Caco-2 (cell line): ENCODE data around the gene FIBIN. TPM values are rescaled to one million over a fixed set of nuclear protein-coding genes. Genes with fewer than 3 reads are reported as not detected.
A peak's percentile ranks its signal among the peaks of the same experiment; 100 is the strongest.
"Not testable (repeated sequence)": the region's sequence is repeated elsewhere in the genome, so short reads cannot be mapped to it uniquely, and the experiment has no call there.

Experiments
- BruUV-seq: library from RNA; stranded (reverse); fragments of 400-500 nt; replicated peaks from 2 replicates; lab custom pipeline; 2021; lab: Mats Ljungman, UMichigan
- CTCF ChIA-PET: fragments of 300-600 bp; sonication (Branson Sonifier 250); formaldehyde crosslinking; loops from one replicate; lab custom pipeline; 2022; ENCODE audit warnings: antibody characterized with exemption; lab: Charles Lee
- POLR2A ChIA-PET: fragments of 300-600 bp; sonication (Branson Sonifier 250); formaldehyde crosslinking; loops from one replicate; lab custom pipeline; 2022; ENCODE audit warnings: antibody characterized with exemption; lab: Charles Lee
- DNase-seq, 2 experiments: peaks; one replicate each; pipeline versions ENCODE4 v3.0.0 to v3.0.0-alpha.2; 2020 to 2022
- H3K27me3 ChIP-seq: replicated peaks from 2 replicates; pipeline ENCODE4 v1.6.0; 2011; ENCODE audit warnings: low read length; ENCODE audit not compliant: control insufficient read depth, insufficient read depth
- H3K36me3 ChIP-seq: 2 replicates; pipeline ENCODE4 v1.5.1; 2011; ENCODE audit warnings: low read length; ENCODE audit not compliant: control insufficient read depth, insufficient read depth
- H3K4me1 ChIP-seq: fragments of 250-450 bp; sonication (Bioruptor Pico); 2 replicates; pipeline ENCODE4 v1.5.1; 2020; ENCODE audit warnings: mild to moderate bottlenecking
- H3K4me3 ChIP-seq: 2 replicates; pipeline ENCODE4 v1.5.1; 2011; ENCODE audit warnings: low read depth, mild to moderate bottlenecking, control low read depth, low read length
- H3K9me3 ChIP-seq: fragments of 250-450 bp; sonication (Bioruptor Pico); 2 replicates; pipeline ENCODE4 v1.5.1; 2020; ENCODE audit warnings: mild to moderate bottlenecking, moderate library complexity
- H3K27ac Mint-ChIP-seq: one replicate; pipeline ENCODE4 v1.8.0; 2022; ENCODE audit warnings: mixed read lengths; ENCODE audit not compliant: unreplicated experiment
- H3K27me3 Mint-ChIP-seq: one replicate; pipeline ENCODE4 v1.8.0; 2022; ENCODE audit warnings: mixed read lengths; ENCODE audit not compliant: insufficient read depth, unreplicated experiment
- H3K36me3 Mint-ChIP-seq: one replicate; pipeline ENCODE4 v1.8.0; 2022; ENCODE audit warnings: mild to moderate bottlenecking, mixed read lengths; ENCODE audit not compliant: insufficient read depth, unreplicated experiment
- H3K4me1 Mint-ChIP-seq: one replicate; pipeline ENCODE4 v1.8.0; 2022; ENCODE audit warnings: low read depth, mixed read lengths; ENCODE audit not compliant: unreplicated experiment
- H3K4me3 Mint-ChIP-seq: one replicate; pipeline ENCODE4 v1.8.0; 2022; ENCODE audit warnings: mild to moderate bottlenecking, moderate library complexity, mixed read lengths; ENCODE audit not compliant: unreplicated experiment
- H3K9me3 Mint-ChIP-seq: one replicate; pipeline ENCODE4 v1.8.0; 2022; ENCODE audit warnings: mixed read lengths; ENCODE audit not compliant: unreplicated experiment
- intact Hi-C: fragments of 100-400 bp; cut with micrococcal nuclease; formaldehyde crosslinking; loops from one replicate; pipeline ENCODE4 v1.10.0; 2022; ENCODE audit not compliant: unreplicated experiment
- total RNA-seq: library from RNA; stranded (reverse); gene quantifications from 2 replicates; pipeline ENCODE4 v1.2.3, GENCODE V29; 2022
- TF ChIP-seq, protein P1 (sequence below), 2 experiments: fragments of 200-600 bp in 1 of 2; IDR thresholded peaks; 1 replicate in 1 of 2; 2 replicates in 1 of 2; pipeline versions ENCODE4 v1.5.1 to v1.8.0; 2011 to 2022; ENCODE audit warnings: antibody characterized with exemption in 1 of 2, control low read depth in 1 of 2, inconsistent platforms in 1 of 2, low read depth in 1 of 2, low read length in 1 of 2, mild to moderate bottlenecking in 1 of 2, moderate library complexity in 1 of 2; ENCODE audit not compliant: insufficient read depth in 1 of 2, severe bottlenecking in 1 of 2, unreplicated experiment in 1 of 2

FIBIN gene
- total RNA-seq, 1 experiment from 2014 or later = 0.16 TPM

DNA sequence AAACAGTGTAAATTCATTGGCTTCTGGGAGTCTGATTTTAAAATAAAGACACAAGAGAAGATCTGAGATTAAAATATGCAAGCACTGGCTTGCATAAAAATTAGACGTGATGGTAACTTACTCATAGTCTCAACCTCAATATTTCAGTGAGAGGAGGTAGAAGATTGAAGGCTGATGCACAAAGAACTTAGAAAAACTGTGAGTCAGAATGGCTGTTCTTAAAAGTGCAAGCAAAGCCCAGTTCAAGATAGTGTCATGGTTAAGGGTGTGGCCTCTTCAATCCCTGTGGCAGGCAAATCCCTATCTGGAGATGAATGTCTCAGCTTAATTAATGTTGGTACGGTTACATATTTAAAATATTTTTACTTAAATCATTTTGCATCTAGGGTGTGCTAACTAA is 33.6 kb upstream of the FIBIN start:
- Mint-ChIP-seq H3K9me3 (no peaks in the 10 kb centered on the region), H3K36me3 (no peaks in the 10 kb centered on the region), H3K4me3 (no peak overlapping the region), H3K27me3 (no peaks in the 10 kb centered on the region), H3K27ac (no peak overlapping the region), H3K4me1 (no peaks in the 10 kb centered on the region)
- no peak for DNase-seq
- TF ChIP-seq, protein P1, sequence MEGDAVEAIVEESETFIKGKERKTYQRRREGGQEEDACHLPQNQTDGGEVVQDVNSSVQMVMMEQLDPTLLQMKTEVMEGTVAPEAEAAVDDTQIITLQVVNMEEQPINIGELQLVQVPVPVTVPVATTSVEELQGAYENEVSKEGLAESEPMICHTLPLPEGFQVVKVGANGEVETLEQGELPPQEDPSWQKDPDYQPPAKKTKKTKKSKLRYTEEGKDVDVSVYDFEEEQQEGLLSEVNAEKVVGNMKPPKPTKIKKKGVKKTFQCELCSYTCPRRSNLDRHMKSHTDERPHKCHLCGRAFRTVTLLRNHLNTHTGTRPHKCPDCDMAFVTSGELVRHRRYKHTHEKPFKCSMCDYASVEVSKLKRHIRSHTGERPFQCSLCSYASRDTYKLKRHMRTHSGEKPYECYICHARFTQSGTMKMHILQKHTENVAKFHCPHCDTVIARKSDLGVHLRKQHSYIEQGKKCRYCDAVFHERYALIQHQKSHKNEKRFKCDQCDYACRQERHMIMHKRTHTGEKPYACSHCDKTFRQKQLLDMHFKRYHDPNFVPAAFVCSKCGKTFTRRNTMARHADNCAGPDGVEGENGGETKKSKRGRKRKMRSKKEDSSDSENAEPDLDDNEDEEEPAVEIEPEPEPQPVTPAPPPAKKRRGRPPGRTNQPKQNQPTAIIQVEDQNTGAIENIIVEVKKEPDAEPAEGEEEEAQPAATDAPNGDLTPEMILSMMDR (IDR thresholded peaks at IDR 0.05; ENCODE audit: insufficient read depth in 1 of 2, low read depth in 1 of 2, low read length in 1 of 2, severe bottlenecking in 1 of 2, unreplicated experiment in 1 of 2) = no peak
- intact Hi-C loops = no loop called here
- Histone ChIP-seq H3K9me3 (no peaks in the 10 kb centered on the region), H3K4me3 (no peak overlapping the region), H3K4me1 (no peaks in the 10 kb centered on the region), H3K27me3 (no peaks in the 10 kb centered on the region), H3K36me3 (no peaks in the 10 kb centered on the region)
- CTCF ChIA-PET = no interaction called here
- POLR2A ChIA-PET = no interaction called here
- BruUV-seq = no TSS peak

DNA sequence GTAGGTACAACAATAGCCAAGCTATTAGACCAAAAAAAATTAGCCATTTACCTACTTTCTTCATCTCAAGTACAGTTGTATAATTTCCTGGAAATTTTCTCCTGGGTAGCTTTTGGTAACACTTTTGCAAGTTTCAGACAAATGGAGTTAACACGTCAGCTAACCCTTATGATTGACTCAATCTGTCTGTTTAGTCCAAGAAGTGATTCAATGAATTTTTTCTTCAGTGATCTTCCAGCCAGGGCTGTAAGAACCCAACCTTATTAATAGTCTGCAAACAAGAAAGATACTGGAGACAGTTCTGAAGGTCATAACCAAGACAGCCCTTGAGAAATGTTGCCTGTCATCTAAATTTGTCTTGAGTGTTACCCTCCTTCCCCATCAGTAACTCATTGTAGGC is 30.1 kb upstream of the FIBIN start:
- ChIA-PET POLR2A (no interaction called here), CTCF (no interaction called here)
- TF ChIP-seq, protein P1 (IDR thresholded peaks at IDR 0.05; ENCODE audit: insufficient read depth in 1 of 2, low read depth in 1 of 2, low read length in 1 of 2, severe bottlenecking in 1 of 2, unreplicated experiment in 1 of 2) = no peak
- no peaks in the 10 kb centered on the region for H3K4me1 ChIP-seq
- H3K27ac Mint-ChIP-seq = no peak overlapping the region
- no TSS peak for BruUV-seq
- H3K9me3 Mint-ChIP-seq = no peaks in the 10 kb centered on the region
- intact Hi-C loops = no loop called here
- no peak overlapping the region for H3K4me3 ChIP-seq
- H3K36me3 ChIP-seq = no peaks in the 10 kb centered on the region
- H3K9me3 ChIP-seq = no peaks in the 10 kb centered on the region
- H3K4me1 Mint-ChIP-seq = no peaks in the 10 kb centered on the region
- DNase-seq = no peak
- no peaks in the 10 kb centered on the region for H3K27me3 ChIP-seq
- no peaks in the 10 kb centered on the region for H3K27me3 Mint-ChIP-seq
- no peaks in the 10 kb centered on the region for H3K36me3 Mint-ChIP-seq
- peak overlapping the region; percentile 88 for H3K4me3 Mint-ChIP-seq

DNA sequence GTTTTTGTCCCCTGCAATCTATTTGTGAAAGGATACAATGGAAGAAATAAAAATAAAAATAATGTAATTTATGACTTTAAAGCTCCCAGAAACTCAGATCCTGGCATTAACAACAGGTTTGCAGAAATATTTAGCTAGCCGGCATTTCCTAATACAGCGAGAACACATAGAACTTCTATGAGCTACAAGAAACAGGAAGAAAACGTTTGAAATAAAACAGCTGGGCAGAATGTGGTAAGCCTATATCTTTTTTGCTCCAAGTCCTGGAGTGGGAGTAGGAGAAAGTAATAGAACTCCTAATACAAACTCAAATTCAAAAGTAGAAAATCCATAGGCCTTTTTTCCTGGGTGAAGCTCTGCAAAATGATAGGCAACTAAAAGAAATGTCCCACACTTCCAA is 29.6 kb upstream of the FIBIN start:
- H3K9me3 ChIP-seq = no peaks in the 10 kb centered on the region
- DNase-seq = no peak
- peak overlapping the region; percentile 38; the same call in 1 of the 2 replicates for H3K4me3 ChIP-seq
- H3K4me1 ChIP-seq = no peaks in the 10 kb centered on the region
- Mint-ChIP-seq H3K27ac (no peak overlapping the region), H3K27me3 (no peaks in the 10 kb centered on the region), H3K36me3 (no peaks in the 10 kb centered on the region), H3K9me3 (no peaks in the 10 kb centered on the region), H3K4me1 (no peaks in the 10 kb centered on the region), H3K4me3 (peak overlapping the region; percentile 88)
- no peaks in the 10 kb centered on the region for H3K36me3 ChIP-seq
- ChIA-PET CTCF (no interaction called here), POLR2A (no interaction called here)
- H3K27me3 ChIP-seq = no peaks in the 10 kb centered on the region
- TF ChIP-seq, protein P1 (IDR thresholded peaks at IDR 0.05; ENCODE audit: insufficient read depth in 1 of 2, low read depth in 1 of 2, low read length in 1 of 2, severe bottlenecking in 1 of 2, unreplicated experiment in 1 of 2) = no peak
- no TSS peak for BruUV-seq
- intact Hi-C loops = no loop called here

DNA sequence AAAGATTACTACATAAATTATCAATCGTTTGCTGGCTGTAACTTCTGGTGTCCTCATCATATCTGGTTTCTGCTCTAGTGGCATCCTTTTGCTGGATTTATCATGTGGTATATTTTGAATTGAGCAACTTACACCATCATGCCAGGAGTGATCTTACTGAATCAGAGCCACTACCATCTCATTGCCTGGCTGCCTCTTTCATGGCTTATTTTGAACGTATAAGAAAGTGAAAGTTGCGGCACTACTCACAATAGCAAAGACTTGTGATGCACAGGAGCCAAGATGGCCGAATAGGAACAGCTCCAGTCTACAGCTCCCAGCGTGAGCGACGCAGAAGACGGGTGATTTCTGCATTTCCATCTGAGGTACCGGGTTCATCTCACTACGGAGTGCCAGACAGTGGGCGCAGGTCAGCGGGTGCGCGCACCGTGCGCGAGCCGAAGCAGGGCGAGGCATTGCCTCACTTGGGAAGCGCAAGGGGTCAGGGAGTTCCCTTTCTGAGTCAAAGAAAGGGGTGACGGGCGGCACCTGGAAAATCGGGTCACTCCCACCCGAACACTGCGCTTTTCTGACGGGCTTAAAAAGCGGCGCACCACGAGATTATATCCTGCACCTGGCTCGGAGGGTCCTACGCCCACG is 28.9 kb upstream of the FIBIN start:
- TSS peak; percentile 24 for BruUV-seq
- H3K4me1 ChIP-seq, H3K27me3 ChIP-seq, H3K4me1 Mint-ChIP-seq, intact Hi-C loops, H3K27me3 Mint-ChIP-seq, CTCF ChIA-PET, H3K36me3 Mint-ChIP-seq, POLR2A ChIA-PET, H3K36me3 ChIP-seq, H3K9me3 ChIP-seq, H3K9me3 Mint-ChIP-seq: not testable (repeated sequence)
- peak overlapping the region; percentile 79 for H3K27ac Mint-ChIP-seq
- H3K4me3 Mint-ChIP-seq = peak overlapping the region; percentile 88
- peak overlapping the region; percentile 38 for H3K4me3 ChIP-seq
- peak in 1 of 2 experiments; percentile 15 for DNase-seq
